Retinal pigment epithelial cell (primary cell): Measurements from ENCODE around the gene KRT7.
"Not testable (repeated sequence)": the region's sequence is repeated elsewhere in the genome, so short reads cannot be mapped to it uniquely, and the experiment has no call there.

Source experiments
- DNase-seq: peaks from one replicate; pipeline ENCODE4 v3.0.0-alpha.2; 2010; ENCODE audit warnings: low read depth
- H3K4me3 ChIP-seq: 2 replicates; pipeline ENCODE4 v1.5.1; 2011; ENCODE audit warnings: mild to moderate bottlenecking, low read length, control low read depth, moderate library complexity
- CTCF ChIP-seq: conservative IDR thresholded peaks from 2 replicates; pipeline ENCODE4 v1.5.1; 2011; ENCODE audit warnings: low read depth, low read length, control low read depth, inconsistent platforms

KRT7 gene

GRCh38 chr12:52236386-52237050, 3.5 kb downstream of the KRT7 start:
- no peak for TF ChIP-seq CTCF
- H3K4me3 ChIP-seq, result peak overlapping the region; percentile 95

GRCh38 chr12:52238207-52238840, 5.3 kb downstream of the KRT7 start:
- DNase-seq, result no peak
- TF ChIP-seq CTCF, result no peak
- peak overlapping the region; percentile 95 for H3K4me3 ChIP-seq

More at GRCh38 chr12:52236386-52237050, 3.5 kb downstream of the KRT7 start:
- DNase-seq, result no peak

- peak overlapping the region; percentile 95 for H3K4me3 ChIP-seq
- TF ChIP-seq CTCF, result no peak
- no peak for DNase-seq
Measured at GRCh38 chr12:52238916-52239646, 6.0 kb downstream of the KRT7 start.

- no peak for TF ChIP-seq CTCF
- H3K4me3 ChIP-seq, result no peak overlapping the region
- DNase-seq, result no peak
Measured at GRCh38 chr12:52239767-52240166, 6.7 kb downstream of the KRT7 start.

GRCh38 chr12:52240247-52240646, 7.2 kb downstream of the KRT7 start:
- DNase-seq, H3K4me3 ChIP-seq: not testable (repeated sequence)

GRCh38 chr12:52241205-52241842, 8.3 kb downstream of the KRT7 start:
- TF ChIP-seq CTCF, result peak; percentile 17
- H3K4me3 ChIP-seq, result no peak overlapping the region
- DNase-seq, result no peak

GRCh38 chr12:52242442-52243258, 9.6 kb downstream of the KRT7 start:
- DNase-seq, result no peak
- TF ChIP-seq CTCF, result no peak
- H3K4me3 ChIP-seq, result no peak overlapping the region
